ENCODE data around the gene BCL2. TPM values are rescaled to one million over a fixed set of nuclear protein-coding genes. Genes with fewer than 3 reads are reported as not detected.

BCL2 gene
- total RNA-seq, 1 experiment from 2014 or later = 1.3 TPM

DNA sequence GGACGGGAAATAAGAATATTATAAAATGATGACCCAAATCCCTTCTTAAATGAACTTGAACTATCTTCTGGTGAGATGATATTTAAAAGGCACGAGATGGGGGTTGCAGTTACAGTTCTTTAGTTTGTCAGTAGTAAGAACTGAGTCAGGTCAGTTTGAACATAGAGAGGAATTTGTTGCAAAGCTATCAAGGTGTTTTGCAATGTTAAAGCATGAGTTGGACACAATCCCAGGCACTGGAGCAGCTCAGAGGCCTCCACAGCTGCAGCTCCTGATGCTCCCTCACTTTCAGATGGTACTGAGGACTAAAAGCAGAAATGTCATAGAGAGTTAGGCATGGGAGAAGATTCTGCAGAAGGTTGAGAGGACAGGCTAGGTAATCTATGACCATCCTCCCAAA is 236.0 kb downstream of the BCL2 start:
- no peak overlapping the region for H3T11ph ChIP-seq (ENCODE audit: low read length)
- H2BK12ac ChIP-seq (ENCODE audit: insufficient read length, low read depth, low read length) = no peak overlapping the region
- H2AK5ac ChIP-seq (ENCODE audit: insufficient read length, low read length) = no peak overlapping the region
- Mint-ChIP-seq H3K27me3 (ENCODE audit: low read depth) (no peaks in the 10 kb centered on the region; the same call in 1 of the 2 replicates), H3K27ac (no peak overlapping the region), H3K36me3 (ENCODE audit: insufficient read depth in 1 of 3, low read depth in 3 of 3) (no peaks in the 10 kb centered on the region), H3K4me1 (peaks cover 17 to 18% of the 10 kb centered on the region in 2 experiments), H3K4me3 (no peak overlapping the region), H3K9me3 (peaks cover 0 to 3% of the 10 kb centered on the region in 2 experiments; a peak in 2 of 5 replicates)
- no peak overlapping the region for H3K14ac ChIP-seq (ENCODE audit: insufficient read depth, low read length)
- H3K9me3 ChIP-seq (ENCODE audit: control insufficient read depth, low read depth, low read length) = no peaks in the 10 kb centered on the region
- no peak overlapping the region for H3K4ac ChIP-seq (ENCODE audit: low read depth, low read length)
- H3K56ac ChIP-seq (ENCODE audit: insufficient read length, low read depth, low read length) = no peak overlapping the region
- no peak overlapping the region for H4K91ac ChIP-seq (ENCODE audit: insufficient read length, low read depth, low read length)
- H2BK5ac ChIP-seq (ENCODE audit: insufficient read length, low read length) = no peak overlapping the region
- WGBS (ENCODE audit: extremely low coverage, insufficient read length, low lambda C conversion rate) = no CpG with 5 or more reads among the region's 2 CpGs
- no peaks in the 10 kb centered on the region; the same call in 1 of the 2 replicates for H3K4me1 ChIP-seq (ENCODE audit: insufficient read depth, low read length)
- H4K8ac ChIP-seq (replicated peaks; ENCODE audit: insufficient read length, low read depth, low read length) = no peak overlapping the region
- TF ChIP-seq CTCF (conservative IDR thresholded peaks at IDR 0.05) = no peak
- no peak overlapping the region for H2BK20ac ChIP-seq (ENCODE audit: low read depth, low read length, poor library complexity, severe bottlenecking)
- H2AFZ ChIP-seq (ENCODE audit: low read length) = no peak overlapping the region
- no peak overlapping the region for H3K27ac ChIP-seq (ENCODE audit: insufficient read length, low read depth, low read length)
- H3K27me3 ChIP-seq (ENCODE audit: insufficient read depth, low read length) = no peaks in the 10 kb centered on the region
- H3K18ac ChIP-seq (ENCODE audit: insufficient read length, low read depth, low read length) = no peak overlapping the region
- H4K20me1 ChIP-seq (ENCODE audit: control insufficient read depth, insufficient read depth, insufficient read length) = no peaks in the 10 kb centered on the region
- no peak overlapping the region for H2BK15ac ChIP-seq (ENCODE audit: low read depth, low read length)
- H4K5ac ChIP-seq (ENCODE audit: insufficient read length, low read depth, low read length) = no peak overlapping the region
- H2BK120ac ChIP-seq (ENCODE audit: low read depth, low read length, poor library complexity, severe bottlenecking) = no peak overlapping the region
- H3K23ac ChIP-seq (ENCODE audit: insufficient read length, low read depth, low read length) = no peak overlapping the region
- no peak overlapping the region for H3K4me2 ChIP-seq (ENCODE audit: insufficient read depth, insufficient read length, low read length)
- H3K79me1 ChIP-seq (ENCODE audit: insufficient read depth, low read depth, low read length, poor library complexity, severe bottlenecking) = no peaks in the 10 kb centered on the region
- H3K79me2 ChIP-seq (ENCODE audit: insufficient read depth, low read length) = no peaks in the 10 kb centered on the region
- H3K9ac ChIP-seq (ENCODE audit: extremely low read depth, insufficient read length, low read length) = no peak overlapping the region
- no peaks in the 10 kb centered on the region for H3K23me2 ChIP-seq (ENCODE audit: insufficient read length, low read depth, low read length, poor library complexity, severe bottlenecking)
- DNase-seq = no peak

Data from H9 (cell line).